H1 (cell line): Measurements from ENCODE around the gene FLT3. TPM values are rescaled to one million over a fixed set of nuclear protein-coding genes. Genes with fewer than 3 reads are reported as not detected.

Experiments used
- CTCF ChIA-PET: fragments of 300-600 bp; sonication (Branson Sonifier 250); formaldehyde crosslinking; loops from one replicate; lab custom pipeline; 2021; ENCODE audit not compliant: partially characterized antibody; lab: Charles Lee
- POLR2A ChIA-PET: fragments of 300-600 bp; sonication (Branson Sonifier 250); formaldehyde crosslinking; loops from one replicate; lab custom pipeline; 2021; ENCODE audit warnings: inconsistent platforms; ENCODE audit not compliant: partially characterized antibody; lab: Charles Lee
- DNase-seq, 2 experiments: peaks; one replicate each; pipeline versions ENCODE4 v3.0.0 to v3.0.0-alpha.2; 2010 to 2022; ENCODE audit warnings: low spot score in 2 of 2, low read depth in 1 of 2, mixed read lengths in 1 of 2
- FAIRE-seq: peaks from 2 replicates; lab custom pipeline; 2011; peaks lifted over from hg19 to GRCh38; lab: Jason Lieb, UNC
- H2AFZ ChIP-seq: 2 replicates; pipeline ENCODE4 v1.8.1; 2012; ENCODE audit warnings: low read length, inconsistent platforms
- H2AK5ac ChIP-seq: 2 replicates; pipeline ENCODE4 v1.6.1; 2013; ENCODE audit warnings: low read depth, low read length
- H2BK120ac ChIP-seq: replicated peaks from 2 replicates; pipeline ENCODE3; 2013; ENCODE audit warnings: low read depth, low read length, inconsistent platforms
- H2BK12ac ChIP-seq: 2 replicates; pipeline ENCODE4 v1.6.1; 2013; ENCODE audit warnings: low read depth, low read length
- H2BK15ac ChIP-seq: 2 replicates; pipeline ENCODE4 v1.6.1; 2013; ENCODE audit warnings: low read length
- H2BK20ac ChIP-seq: 2 replicates; pipeline ENCODE4 v1.6.1; 2013; ENCODE audit warnings: low read length
- H2BK5ac ChIP-seq: 2 replicates; pipeline ENCODE4 v1.6.1; 2013; ENCODE audit warnings: low read depth, low read length
- H3K14ac ChIP-seq: 2 replicates; pipeline ENCODE4 v1.6.1; 2013; ENCODE audit warnings: inconsistent platforms; ENCODE audit not compliant: insufficient read length
- H3K18ac ChIP-seq: 2 replicates; pipeline ENCODE4 v1.6.1; 2013; ENCODE audit warnings: low read length; ENCODE audit errors: extremely low read depth
- H3K23ac ChIP-seq: 2 replicates; pipeline ENCODE4 v1.6.1; 2013; ENCODE audit warnings: inconsistent platforms; ENCODE audit not compliant: insufficient read length
- H3K23me2 ChIP-seq: 2 replicates; pipeline ENCODE4 v1.6.1; 2013; ENCODE audit warnings: low read depth, low read length
- H3K27ac ChIP-seq: 2 replicates; pipeline ENCODE4 v1.6.1; 2011; ENCODE audit warnings: low read depth, low read length, inconsistent platforms
- H3K27me3 ChIP-seq, 4 experiments: replicated peaks in 1 of 4; 1 replicate in 1 of 4; 2 replicates in 3 of 4; pipeline versions ENCODE4 v1.6.1 to v1.8.1; 2011 to 2013; ENCODE audit warnings: low read length in 3 of 4, mild to moderate bottlenecking in 3 of 4, inconsistent platforms in 2 of 4, mixed read lengths in 2 of 4, moderate library complexity in 1 of 4; ENCODE audit not compliant: control insufficient read depth in 3 of 4, insufficient read depth in 3 of 4; ENCODE audit errors: extremely low read depth in 1 of 4
- H3K36me3 ChIP-seq, 4 experiments: 2 replicates each; pipeline versions ENCODE4 v1.6.1 to v1.8.1; 2011 to 2013; ENCODE audit warnings: mild to moderate bottlenecking in 4 of 4, low read length in 3 of 4, moderate library complexity in 2 of 4, control low read depth in 1 of 4, inconsistent platforms in 1 of 4; ENCODE audit not compliant: insufficient read depth in 4 of 4, control insufficient read depth in 2 of 4
- H3K4ac ChIP-seq: replicated peaks from 2 replicates; pipeline ENCODE3; 2013; ENCODE audit warnings: low read length, low read depth, mixed read lengths, inconsistent platforms; ENCODE audit not compliant: insufficient read length
- H3K4me1 ChIP-seq, 4 experiments: replicated peaks in 1 of 4; 1 replicate in 1 of 4; 2 replicates in 3 of 4; pipeline versions ENCODE4 v1.6.1 to v1.8.1; 2011 to 2013; ENCODE audit warnings: low read length in 3 of 4, inconsistent platforms in 2 of 4, mixed read lengths in 1 of 4; ENCODE audit not compliant: insufficient read depth in 4 of 4, control insufficient read depth in 3 of 4
- H3K4me2 ChIP-seq, 2 experiments: 2 replicates each; pipeline versions ENCODE4 v1.6.1 to v1.8.1; 2011 to 2013; ENCODE audit warnings: low read depth in 2 of 2, low read length in 2 of 2, control low read depth in 1 of 2, inconsistent platforms in 1 of 2, mild to moderate bottlenecking in 1 of 2; ENCODE audit not compliant: insufficient read depth in 1 of 2
- H3K4me3 ChIP-seq, 4 experiments: fragments of 200-600, 300-600 bp in 1 of 4; sonication (generic), shearing (Covaris generic), sonication (Bioruptor Twin) in 1 of 4; 2 replicates each; pipeline versions ENCODE4 v1.5.1 to v1.8.1; 2011 to 2016; ENCODE audit warnings: low read length in 4 of 4, low read depth in 3 of 4, control low read depth in 2 of 4, inconsistent platforms in 2 of 4, mild to moderate bottlenecking in 2 of 4, mixed read lengths in 1 of 4, moderate library complexity in 1 of 4; ENCODE audit not compliant: insufficient read depth in 2 of 4; ENCODE audit errors: extremely low read depth in 1 of 4
- H3K56ac ChIP-seq: replicated peaks from 2 replicates; pipeline ENCODE3; 2013; ENCODE audit warnings: low read depth, mild to moderate bottlenecking, mixed read lengths, low read length, inconsistent platforms; ENCODE audit not compliant: insufficient read length
- H3K79me1 ChIP-seq: 2 replicates; pipeline ENCODE4 v1.6.1; 2013; ENCODE audit warnings: low read depth, low read length, control low read depth
- H3K79me2 ChIP-seq, 2 experiments: 2 replicates each; pipeline versions ENCODE4 v1.6.1 to v1.8.1; 2012 to 2013; ENCODE audit warnings: low read length in 2 of 2, mild to moderate bottlenecking in 2 of 2, inconsistent platforms in 1 of 2; ENCODE audit not compliant: insufficient read depth in 2 of 2, control insufficient read depth in 1 of 2
- H3K9ac ChIP-seq, 4 experiments: replicated peaks in 1 of 4; 1 replicate in 1 of 4; 2 replicates in 3 of 4; pipeline versions ENCODE4 v1.6.1 to v1.8.1; 2011 to 2013; ENCODE audit warnings: low read depth in 3 of 4, low read length in 3 of 4, control low read depth in 2 of 4, mild to moderate bottlenecking in 2 of 4, moderate library complexity in 2 of 4, inconsistent platforms in 1 of 4; ENCODE audit errors: extremely low read depth in 1 of 4
- H3K9me3 ChIP-seq, 2 experiments: 2 replicates each; pipeline versions ENCODE4 v1.6.1 to v1.8.1; 2012 to 2013; ENCODE audit warnings: mild to moderate bottlenecking in 2 of 2, moderate library complexity in 2 of 2, control low read depth in 1 of 2, inconsistent platforms in 1 of 2, low read depth in 1 of 2, low read length in 1 of 2, mixed read lengths in 1 of 2; ENCODE audit not compliant: insufficient read depth in 2 of 2
- H4K20me1 ChIP-seq, 2 experiments: replicated peaks in 1 of 2; 2 replicates each; pipeline versions ENCODE3 to v1.8.1; 2011 to 2013; ENCODE audit warnings: inconsistent platforms in 2 of 2, low read length in 2 of 2, mild to moderate bottlenecking in 1 of 2; ENCODE audit not compliant: insufficient read depth in 2 of 2, control insufficient read depth in 1 of 2
- H4K5ac ChIP-seq: 2 replicates; pipeline ENCODE4 v1.6.1; 2013; ENCODE audit warnings: low read length, low read depth, mixed read lengths, inconsistent platforms; ENCODE audit not compliant: insufficient read length
- H4K8ac ChIP-seq: 2 replicates; pipeline ENCODE4 v1.8.0; 2013; ENCODE audit warnings: mild to moderate bottlenecking, moderate library complexity, low read length, inconsistent platforms; ENCODE audit not compliant: insufficient read depth; ENCODE audit errors: extremely low read depth
- H4K91ac ChIP-seq: replicated peaks from 2 replicates; pipeline ENCODE3; 2013; ENCODE audit warnings: low read length, mixed read lengths, inconsistent platforms; ENCODE audit not compliant: insufficient read length
- GABPA ChIP-seq: IDR thresholded peaks from 2 replicates; pipeline ENCODE4 v1.6.1; 2011; ENCODE audit warnings: mild to moderate bottlenecking, low read length, moderate library complexity, borderline replicate concordance; ENCODE audit not compliant: insufficient read depth
- MAFK ChIP-seq: IDR thresholded peaks from 2 replicates; pipeline ENCODE4 v1.6.1; 2012; ENCODE audit warnings: low read depth, mild to moderate bottlenecking, improper control_type of control experiment, low read length
- RXRA ChIP-seq: IDR thresholded peaks from 2 replicates; pipeline ENCODE4 v1.6.1; 2011; ENCODE audit warnings: low read depth, mild to moderate bottlenecking, low read length, moderate library complexity; ENCODE audit not compliant: insufficient read depth
- SP4 ChIP-seq: IDR thresholded peaks from 2 replicates; pipeline ENCODE4 v1.6.1; 2012; ENCODE audit warnings: low read length, inconsistent platforms
- WGBS, 2 experiments: shearing (Covaris generic) in 1 of 2; methylation state at CpG; one replicate each; pipeline versions ENCODE4 v1.1.6 to v1.1.7; 2013 to 2015; ENCODE audit warnings: low lambda C conversion rate in 2 of 2, mixed read lengths in 2 of 2, inconsistent platforms in 1 of 2, low coverage in 1 of 2, missing lambda C conversion rate in 1 of 2; ENCODE audit not compliant: insufficient replicate concordance in 2 of 2, insufficient coverage in 1 of 2, insufficient read length in 1 of 2; ENCODE audit errors: extremely low coverage in 1 of 2, missing lambda C conversion rate in 1 of 2; 5-methylcytosine and 5-hydroxymethylcytosine counted together
- polyA plus RNA-seq, 7 experiments: library from polyadenylated mRNA; depleted of rRNA in 3 of 7; stranded (reverse) in 5 of 7; unstranded in 2 of 7; fragments of >200 nt in 5 of 7; fragments of 200-250 nt in 2 of 7; gene quantifications; 1 replicate in 5 of 7; 2 replicates in 1 of 7; 4 replicates in 1 of 7; pipeline versions ENCODE4 v1.2.1 to v1.2.3, GENCODE V29; 2011 to 2013; ENCODE audit warnings: missing spikeins in 2 of 7, mixed read lengths in 2 of 7
- total RNA-seq: library from RNA; stranded (reverse); fragmentation: NEBNext Ultra II Directional; extraction: Animal tissue kit (Norgen Biotek cat#: 25700); gene quantifications from 2 replicates; pipeline ENCODE4 v1.2.1, GENCODE V29; 2021
- TF ChIP-seq, protein P1 (sequence below): IDR thresholded peaks from 2 replicates; pipeline ENCODE4 v1.6.1; 2012; ENCODE audit warnings: inconsistent platforms
- TF ChIP-seq, protein P2 (sequence below), 3 experiments: IDR thresholded peaks; 1 replicate in 2 of 3; 2 replicates in 1 of 3; pipeline versions ENCODE4 v1.5.1 to v1.6.1; 2011; ENCODE audit warnings: low read length in 3 of 3, mild to moderate bottlenecking in 3 of 3, inconsistent platforms in 2 of 3, low read depth in 1 of 3, moderate library complexity in 1 of 3; ENCODE audit not compliant: insufficient read depth in 1 of 3; ENCODE audit errors: control extremely low read depth in 1 of 3

FLT3 gene
- total and polyA plus RNA-seq, 2 of the 8 experiments (the other 6 are each of a cell fraction or from before 2014, with no cell fraction given), result 0.44 to 0.71 TPM

DNA sequence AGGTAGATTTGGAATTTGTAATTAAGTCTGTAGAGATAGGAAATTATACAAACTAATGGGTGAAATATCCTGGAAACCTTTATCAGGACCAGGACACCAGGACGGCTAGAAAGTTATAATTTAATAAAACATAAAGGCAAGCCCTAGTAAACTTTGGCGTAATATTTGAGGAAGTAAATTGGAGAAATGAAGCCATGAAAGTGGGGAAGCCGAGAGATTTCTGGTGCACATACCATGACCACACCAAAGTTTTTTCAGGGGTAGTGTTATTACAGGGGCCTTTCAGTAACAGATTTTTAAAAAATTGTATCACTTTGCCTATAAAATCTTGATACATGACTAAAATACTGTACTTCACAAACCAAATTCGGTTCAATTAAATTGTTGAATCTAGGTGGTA, 57.2 kb downstream of the FLT3 start:
- Histone ChIP-seq H4K5ac (no peak overlapping the region), H2BK120ac (no peak overlapping the region), H2AK5ac (no peak overlapping the region), H3K23ac (no peak overlapping the region), H3K18ac (no peak overlapping the region), H2BK20ac (no peak overlapping the region), H3K79me1 (no peaks in the 10 kb centered on the region), H3K14ac (no peak overlapping the region), H3K4me1 (no peaks in the 10 kb centered on the region; a peak in 1 of 7 replicates), H3K9ac (no peak overlapping the region), H3K56ac (no peak overlapping the region), H2AFZ (no peak overlapping the region), H3K27ac (no peak overlapping the region), H3K4me3 (no peak overlapping the region), H3K4ac (no peak overlapping the region), H3K27me3 (no peaks in the 10 kb centered on the region; a peak in 1 of 7 replicates), H2BK15ac (no peak overlapping the region), H4K20me1 (no peaks in the 10 kb centered on the region), H3K79me2 (no peaks in the 10 kb centered on the region), H4K8ac (no peak overlapping the region), H3K23me2 (no peaks in the 10 kb centered on the region), H2BK5ac (no peak overlapping the region), H2BK12ac (no peak overlapping the region), H3K36me3 (no peaks in the 10 kb centered on the region), H3K9me3 (no peaks in the 10 kb centered on the region), H4K91ac (no peak overlapping the region), H3K4me2 (no peak overlapping the region)
- TF ChIP-seq, protein P1, sequence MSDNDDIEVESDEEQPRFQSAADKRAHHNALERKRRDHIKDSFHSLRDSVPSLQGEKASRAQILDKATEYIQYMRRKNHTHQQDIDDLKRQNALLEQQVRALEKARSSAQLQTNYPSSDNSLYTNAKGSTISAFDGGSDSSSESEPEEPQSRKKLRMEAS, result no peak
- TF ChIP-seq, protein P2, sequence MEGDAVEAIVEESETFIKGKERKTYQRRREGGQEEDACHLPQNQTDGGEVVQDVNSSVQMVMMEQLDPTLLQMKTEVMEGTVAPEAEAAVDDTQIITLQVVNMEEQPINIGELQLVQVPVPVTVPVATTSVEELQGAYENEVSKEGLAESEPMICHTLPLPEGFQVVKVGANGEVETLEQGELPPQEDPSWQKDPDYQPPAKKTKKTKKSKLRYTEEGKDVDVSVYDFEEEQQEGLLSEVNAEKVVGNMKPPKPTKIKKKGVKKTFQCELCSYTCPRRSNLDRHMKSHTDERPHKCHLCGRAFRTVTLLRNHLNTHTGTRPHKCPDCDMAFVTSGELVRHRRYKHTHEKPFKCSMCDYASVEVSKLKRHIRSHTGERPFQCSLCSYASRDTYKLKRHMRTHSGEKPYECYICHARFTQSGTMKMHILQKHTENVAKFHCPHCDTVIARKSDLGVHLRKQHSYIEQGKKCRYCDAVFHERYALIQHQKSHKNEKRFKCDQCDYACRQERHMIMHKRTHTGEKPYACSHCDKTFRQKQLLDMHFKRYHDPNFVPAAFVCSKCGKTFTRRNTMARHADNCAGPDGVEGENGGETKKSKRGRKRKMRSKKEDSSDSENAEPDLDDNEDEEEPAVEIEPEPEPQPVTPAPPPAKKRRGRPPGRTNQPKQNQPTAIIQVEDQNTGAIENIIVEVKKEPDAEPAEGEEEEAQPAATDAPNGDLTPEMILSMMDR (IDR thresholded peaks at IDR 0.05; ENCODE audit: control extremely low read depth in 1 of 3, insufficient read depth in 1 of 3, low read depth in 1 of 3, low read length in 3 of 3), result no peak
- TF ChIP-seq GABPA, result no peak
- no peak for TF ChIP-seq MAFK
- no peak for TF ChIP-seq SP4
- TF ChIP-seq RXRA, result no peak
- no peak for FAIRE-seq
- DNase-seq, result no peak
- POLR2A ChIA-PET, result no interaction called here
- CTCF ChIA-PET, result no interaction called here
- 94% methylated on average over 4 of the region's 4 CpGs; no CpG with 5 or more reads in 1 of the 2 experiments for WGBS, 2 experiments
